Measurements from ENCODE around the gene DOCK10. TPM values are rescaled to one million over a fixed set of nuclear protein-coding genes. Genes with fewer than 3 reads are reported as not detected.

DOCK10 gene
- total RNA-seq, 1 donor from 2014 or later: 9.8 TPM

DNA sequence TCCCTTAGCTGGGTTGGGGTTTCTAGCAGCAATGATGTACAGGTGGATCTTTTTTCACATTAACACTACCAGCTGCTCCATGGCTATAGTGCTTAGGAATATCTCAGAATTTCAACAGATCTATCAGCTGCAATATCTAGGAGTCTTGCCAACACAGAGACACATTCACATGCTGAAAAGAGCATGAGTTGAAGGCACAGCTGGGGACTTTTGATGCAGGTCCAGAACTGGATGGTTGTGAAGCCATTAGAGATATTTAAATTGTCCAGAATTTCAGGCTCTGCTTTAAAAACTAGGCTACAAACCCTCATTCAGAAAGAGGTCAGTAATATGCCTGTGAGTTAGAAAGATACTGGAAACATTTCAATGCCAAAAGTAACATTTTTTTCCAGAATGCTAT, 203.9 kb downstream of the DOCK10 start:
- DNase-seq (ENCODE audit: extremely low spot score in 2 of 2): no peak
- H3K27me3 ChIP-seq: no peaks in the 10 kb centered on the region
- no peaks in the 10 kb centered on the region for H3K9me3 ChIP-seq
- no peaks in the 10 kb centered on the region for H3K4me1 ChIP-seq
- TF ChIP-seq POLR2A (IDR thresholded peaks at IDR 0.05): no peak
- TF ChIP-seq, protein P1, sequence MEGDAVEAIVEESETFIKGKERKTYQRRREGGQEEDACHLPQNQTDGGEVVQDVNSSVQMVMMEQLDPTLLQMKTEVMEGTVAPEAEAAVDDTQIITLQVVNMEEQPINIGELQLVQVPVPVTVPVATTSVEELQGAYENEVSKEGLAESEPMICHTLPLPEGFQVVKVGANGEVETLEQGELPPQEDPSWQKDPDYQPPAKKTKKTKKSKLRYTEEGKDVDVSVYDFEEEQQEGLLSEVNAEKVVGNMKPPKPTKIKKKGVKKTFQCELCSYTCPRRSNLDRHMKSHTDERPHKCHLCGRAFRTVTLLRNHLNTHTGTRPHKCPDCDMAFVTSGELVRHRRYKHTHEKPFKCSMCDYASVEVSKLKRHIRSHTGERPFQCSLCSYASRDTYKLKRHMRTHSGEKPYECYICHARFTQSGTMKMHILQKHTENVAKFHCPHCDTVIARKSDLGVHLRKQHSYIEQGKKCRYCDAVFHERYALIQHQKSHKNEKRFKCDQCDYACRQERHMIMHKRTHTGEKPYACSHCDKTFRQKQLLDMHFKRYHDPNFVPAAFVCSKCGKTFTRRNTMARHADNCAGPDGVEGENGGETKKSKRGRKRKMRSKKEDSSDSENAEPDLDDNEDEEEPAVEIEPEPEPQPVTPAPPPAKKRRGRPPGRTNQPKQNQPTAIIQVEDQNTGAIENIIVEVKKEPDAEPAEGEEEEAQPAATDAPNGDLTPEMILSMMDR (IDR thresholded peaks at IDR 0.05): no peak
- no peak for TF ChIP-seq POLR2AphosphoS5 (IDR thresholded peaks at IDR 0.05; ENCODE audit: insufficient read depth in 1 of 2, low read depth in 1 of 2)
- no peak overlapping the region for H3K4me3 ChIP-seq
- H3K36me3 ChIP-seq: peaks cover 0 to 16% of the 10 kb centered on the region in 2 donors
- intact Hi-C loops (cut with DNase I): no loop called here
- no peak overlapping the region for H3K27ac ChIP-seq

GRCh38 chr2:224837558-224837957, 204.7 kb downstream of the DOCK10 start:
- DNase-seq (ENCODE audit: extremely low spot score in 2 of 2): no peak
- Histone ChIP-seq H3K9me3 (no peaks in the 10 kb centered on the region), H3K4me1 (no peaks in the 10 kb centered on the region), H3K36me3 (peaks cover 0 to 23% of the 10 kb centered on the region in 2 donors), H3K27ac (no peak overlapping the region), H3K4me3 (no peak overlapping the region), H3K27me3 (no peaks in the 10 kb centered on the region)
- intact Hi-C loops (cut with DNase I): no loop called here
- TF ChIP-seq, protein P1 (IDR thresholded peaks at IDR 0.05): no peak
- no peak for TF ChIP-seq POLR2AphosphoS5 (IDR thresholded peaks at IDR 0.05; ENCODE audit: insufficient read depth in 1 of 2, low read depth in 1 of 2)
- TF ChIP-seq POLR2A (IDR thresholded peaks at IDR 0.05): no peak

DNA sequence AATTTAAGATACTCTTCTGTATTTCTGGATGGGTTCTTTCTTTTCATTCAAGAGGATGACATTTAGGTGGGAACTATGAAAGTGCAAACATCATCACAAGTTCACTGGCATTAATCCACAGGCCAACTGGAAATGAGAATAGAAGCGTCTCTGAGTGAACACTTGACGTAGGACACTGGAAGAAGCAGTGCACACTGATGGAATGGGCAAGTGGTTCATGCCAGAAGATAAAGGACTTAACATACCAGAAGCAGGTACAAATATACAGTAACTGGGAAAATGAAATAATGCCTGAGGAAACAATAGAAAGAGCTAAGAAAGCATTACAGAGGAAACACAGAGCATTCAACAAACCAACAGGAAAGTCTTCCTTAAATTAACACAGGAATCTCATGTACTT, 205.2 kb downstream of the DOCK10 start:
- intact Hi-C loops (cut with DNase I): no loop called here
- H3K9me3 ChIP-seq: no peaks in the 10 kb centered on the region
- H3K4me1 ChIP-seq: no peaks in the 10 kb centered on the region
- no peak for DNase-seq (ENCODE audit: extremely low spot score in 2 of 2)
- H3K27me3 ChIP-seq: no peaks in the 10 kb centered on the region
- no peak overlapping the region for H3K4me3 ChIP-seq
- H3K27ac ChIP-seq: no peak overlapping the region
- no peak for TF ChIP-seq POLR2AphosphoS5 (IDR thresholded peaks at IDR 0.05; ENCODE audit: insufficient read depth in 1 of 2, low read depth in 1 of 2)
- TF ChIP-seq, protein P1 (IDR thresholded peaks at IDR 0.05): no peak
- TF ChIP-seq POLR2A (IDR thresholded peaks at IDR 0.05): no peak
- H3K36me3 ChIP-seq: peaks cover 0 to 23% of the 10 kb centered on the region in 2 donors

- TF ChIP-seq POLR2A (IDR thresholded peaks at IDR 0.05) (no peak), POLR2AphosphoS5 (IDR thresholded peaks at IDR 0.05; ENCODE audit: insufficient read depth in 1 of 2, low read depth in 1 of 2) (no peak)
- TF ChIP-seq, protein P1 (IDR thresholded peaks at IDR 0.05): no peak
- Histone ChIP-seq H3K27me3 (no peaks in the 10 kb centered on the region), H3K27ac (no peak overlapping the region), H3K4me3 (no peak overlapping the region), H3K9me3 (no peaks in the 10 kb centered on the region), H3K36me3 (peaks cover 0 to 23% of the 10 kb centered on the region in 2 donors), H3K4me1 (no peaks in the 10 kb centered on the region)
- intact Hi-C loops (cut with DNase I): no loop called here
- DNase-seq (ENCODE audit: extremely low spot score in 2 of 2): no peak
Measured at GRCh38 chr2:224836263-224836662, 206.0 kb downstream of the DOCK10 start.

- Histone ChIP-seq H3K9me3 (no peaks in the 10 kb centered on the region), H3K4me3 (no peak overlapping the region), H3K27ac (no peak overlapping the region), H3K27me3 (no peaks in the 10 kb centered on the region), H3K4me1 (no peaks in the 10 kb centered on the region), H3K36me3 (peaks cover 0 to 17% of the 10 kb centered on the region in 2 donors)
- TF ChIP-seq, protein P1 (IDR thresholded peaks at IDR 0.05): no peak
- TF ChIP-seq POLR2A (IDR thresholded peaks at IDR 0.05): no peak
- no peak for TF ChIP-seq POLR2AphosphoS5 (IDR thresholded peaks at IDR 0.05; ENCODE audit: insufficient read depth in 1 of 2, low read depth in 1 of 2)
- no peak for DNase-seq (ENCODE audit: extremely low spot score in 2 of 2)
- intact Hi-C loops (cut with DNase I): no loop called here
Measured at GRCh38 chr2:224835405-224835804, 206.9 kb downstream of the DOCK10 start.

Measured in vagina (tissue), 2 donors.